Measurements from ENCODE around the gene SDF2.

DNA sequence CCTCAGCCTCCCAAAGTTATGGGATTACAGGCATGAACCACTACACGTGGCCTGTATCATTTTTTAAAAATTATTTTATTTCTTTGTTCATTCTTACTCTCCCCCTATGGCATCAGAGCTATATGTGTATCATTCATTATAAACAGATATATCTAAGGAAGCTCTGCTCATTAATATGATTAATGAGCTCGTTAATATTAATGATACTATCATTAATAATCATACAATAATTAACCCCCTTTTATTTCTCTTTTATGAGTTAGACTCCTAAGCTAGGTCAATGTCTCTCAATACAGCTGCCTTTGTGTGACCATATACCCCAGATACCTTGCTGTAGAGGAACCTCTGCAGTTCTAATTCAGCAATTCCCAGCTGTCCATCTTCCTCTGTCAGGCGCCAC is 43.2 kb downstream of the SDF2 start:
- TF ChIP-seq, protein P1, sequence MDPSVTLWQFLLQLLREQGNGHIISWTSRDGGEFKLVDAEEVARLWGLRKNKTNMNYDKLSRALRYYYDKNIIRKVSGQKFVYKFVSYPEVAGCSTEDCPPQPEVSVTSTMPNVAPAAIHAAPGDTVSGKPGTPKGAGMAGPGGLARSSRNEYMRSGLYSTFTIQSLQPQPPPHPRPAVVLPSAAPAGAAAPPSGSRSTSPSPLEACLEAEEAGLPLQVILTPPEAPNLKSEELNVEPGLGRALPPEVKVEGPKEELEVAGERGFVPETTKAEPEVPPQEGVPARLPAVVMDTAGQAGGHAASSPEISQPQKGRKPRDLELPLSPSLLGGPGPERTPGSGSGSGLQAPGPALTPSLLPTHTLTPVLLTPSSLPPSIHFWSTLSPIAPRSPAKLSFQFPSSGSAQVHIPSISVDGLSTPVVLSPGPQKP (IDR thresholded peaks at IDR 0.05; ENCODE audit: low read depth, low read length) = no peak
- no peak for TF ChIP-seq FOXM1 (IDR thresholded peaks at IDR 0.05; ENCODE audit: low read depth, low read length)
- TF ChIP-seq, protein P2, sequence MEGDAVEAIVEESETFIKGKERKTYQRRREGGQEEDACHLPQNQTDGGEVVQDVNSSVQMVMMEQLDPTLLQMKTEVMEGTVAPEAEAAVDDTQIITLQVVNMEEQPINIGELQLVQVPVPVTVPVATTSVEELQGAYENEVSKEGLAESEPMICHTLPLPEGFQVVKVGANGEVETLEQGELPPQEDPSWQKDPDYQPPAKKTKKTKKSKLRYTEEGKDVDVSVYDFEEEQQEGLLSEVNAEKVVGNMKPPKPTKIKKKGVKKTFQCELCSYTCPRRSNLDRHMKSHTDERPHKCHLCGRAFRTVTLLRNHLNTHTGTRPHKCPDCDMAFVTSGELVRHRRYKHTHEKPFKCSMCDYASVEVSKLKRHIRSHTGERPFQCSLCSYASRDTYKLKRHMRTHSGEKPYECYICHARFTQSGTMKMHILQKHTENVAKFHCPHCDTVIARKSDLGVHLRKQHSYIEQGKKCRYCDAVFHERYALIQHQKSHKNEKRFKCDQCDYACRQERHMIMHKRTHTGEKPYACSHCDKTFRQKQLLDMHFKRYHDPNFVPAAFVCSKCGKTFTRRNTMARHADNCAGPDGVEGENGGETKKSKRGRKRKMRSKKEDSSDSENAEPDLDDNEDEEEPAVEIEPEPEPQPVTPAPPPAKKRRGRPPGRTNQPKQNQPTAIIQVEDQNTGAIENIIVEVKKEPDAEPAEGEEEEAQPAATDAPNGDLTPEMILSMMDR (IDR thresholded peaks at IDR 0.05 in 2 of 3, conservative IDR thresholded peaks at IDR 0.05 in 1 of 3; ENCODE audit: control insufficient read depth in 2 of 3, extremely low read depth in 1 of 3, insufficient read depth in 1 of 3, low read depth in 3 of 3, low read length in 3 of 3) = no peak
- TF ChIP-seq POLR2AphosphoS5 (IDR thresholded peaks at IDR 0.05; ENCODE audit: low read length) = no peak
- TF ChIP-seq, protein P3, sequence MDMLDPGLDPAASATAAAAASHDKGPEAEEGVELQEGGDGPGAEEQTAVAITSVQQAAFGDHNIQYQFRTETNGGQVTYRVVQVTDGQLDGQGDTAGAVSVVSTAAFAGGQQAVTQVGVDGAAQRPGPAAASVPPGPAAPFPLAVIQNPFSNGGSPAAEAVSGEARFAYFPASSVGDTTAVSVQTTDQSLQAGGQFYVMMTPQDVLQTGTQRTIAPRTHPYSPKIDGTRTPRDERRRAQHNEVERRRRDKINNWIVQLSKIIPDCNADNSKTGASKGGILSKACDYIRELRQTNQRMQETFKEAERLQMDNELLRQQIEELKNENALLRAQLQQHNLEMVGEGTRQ (IDR thresholded peaks at IDR 0.05; ENCODE audit: borderline replicate concordance, low read depth, low read length) = no peak
- no peak for TF ChIP-seq MTA3 (IDR thresholded peaks at IDR 0.05; ENCODE audit: borderline replicate concordance, low read length)
- TF ChIP-seq, protein P4, sequence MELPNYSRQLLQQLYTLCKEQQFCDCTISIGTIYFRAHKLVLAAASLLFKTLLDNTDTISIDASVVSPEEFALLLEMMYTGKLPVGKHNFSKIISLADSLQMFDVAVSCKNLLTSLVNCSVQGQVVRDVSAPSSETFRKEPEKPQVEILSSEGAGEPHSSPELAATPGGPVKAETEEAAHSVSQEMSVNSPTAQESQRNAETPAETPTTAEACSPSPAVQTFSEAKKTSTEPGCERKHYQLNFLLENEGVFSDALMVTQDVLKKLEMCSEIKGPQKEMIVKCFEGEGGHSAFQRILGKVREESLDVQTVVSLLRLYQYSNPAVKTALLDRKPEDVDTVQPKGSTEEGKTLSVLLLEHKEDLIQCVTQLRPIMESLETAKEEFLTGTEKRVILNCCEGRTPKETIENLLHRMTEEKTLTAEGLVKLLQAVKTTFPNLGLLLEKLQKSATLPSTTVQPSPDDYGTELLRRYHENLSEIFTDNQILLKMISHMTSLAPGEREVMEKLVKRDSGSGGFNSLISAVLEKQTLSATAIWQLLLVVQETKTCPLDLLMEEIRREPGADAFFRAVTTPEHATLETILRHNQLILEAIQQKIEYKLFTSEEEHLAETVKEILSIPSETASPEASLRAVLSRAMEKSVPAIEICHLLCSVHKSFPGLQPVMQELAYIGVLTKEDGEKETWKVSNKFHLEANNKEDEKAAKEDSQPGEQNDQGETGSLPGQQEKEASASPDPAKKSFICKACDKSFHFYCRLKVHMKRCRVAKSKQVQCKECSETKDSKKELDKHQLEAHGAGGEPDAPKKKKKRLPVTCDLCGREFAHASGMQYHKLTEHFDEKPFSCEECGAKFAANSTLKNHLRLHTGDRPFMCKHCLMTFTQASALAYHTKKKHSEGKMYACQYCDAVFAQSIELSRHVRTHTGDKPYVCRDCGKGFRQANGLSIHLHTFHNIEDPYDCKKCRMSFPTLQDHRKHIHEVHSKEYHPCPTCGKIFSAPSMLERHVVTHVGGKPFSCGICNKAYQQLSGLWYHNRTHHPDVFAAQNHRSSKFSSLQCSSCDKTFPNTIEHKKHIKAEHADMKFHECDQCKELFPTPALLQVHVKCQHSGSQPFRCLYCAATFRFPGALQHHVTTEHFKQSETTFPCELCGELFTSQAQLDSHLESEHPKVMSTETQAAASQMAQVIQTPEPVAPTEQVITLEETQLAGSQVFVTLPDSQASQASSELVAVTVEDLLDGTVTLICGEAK (IDR thresholded peaks at IDR 0.05; ENCODE audit: borderline replicate concordance) = no peak
- no peak for TF ChIP-seq YY1 (IDR thresholded peaks at IDR 0.05; ENCODE audit: low read depth, low read length)
- TF ChIP-seq CHD1 (IDR thresholded peaks at IDR 0.05; ENCODE audit: low read depth, low read length) = no peak
- TF ChIP-seq ZZZ3 (IDR thresholded peaks at IDR 0.05; ENCODE audit: control insufficient read depth, insufficient read length, low read depth) = no peak
- TF ChIP-seq MXI1 (IDR thresholded peaks at IDR 0.05; ENCODE audit: low read depth, low read length) = no peak
- TF ChIP-seq JUND (IDR thresholded peaks at IDR 0.05; ENCODE audit: low read depth, low read length) = no peak

All from GM12878 (cell line).